Mesenchymal stem cell (in vitro differentiated cells and primary cell): ENCODE data around the gene GLI3.

Source experiments
- DNase-seq: peaks from one replicate; pipeline ENCODE4 v3.0.0-alpha.2; 2013
- H2AFZ ChIP-seq: one replicate; pipeline ENCODE4 v1.6.1; 2013; ENCODE audit warnings: low read depth, mild to moderate bottlenecking, control low read depth, inconsistent platforms, low read length, moderate library complexity
- H2AK5ac ChIP-seq: 2 replicates; pipeline ENCODE4 v1.6.1; 2013; ENCODE audit warnings: low read length, moderate library complexity, mild to moderate bottlenecking, inconsistent platforms; ENCODE audit not compliant: severe bottlenecking
- H2BK120ac ChIP-seq: one replicate; pipeline ENCODE4 v1.6.1; 2013; ENCODE audit warnings: low read depth, mild to moderate bottlenecking, inconsistent platforms, low read length, moderate library complexity
- H2BK12ac ChIP-seq, 2 experiments: one replicate each; pipeline ENCODE4 v1.6.1; 2013; ENCODE audit warnings: inconsistent platforms in 2 of 2, low read length in 2 of 2, mild to moderate bottlenecking in 2 of 2, moderate library complexity in 2 of 2, control low read depth in 1 of 2
- H2BK15ac ChIP-seq: one replicate; pipeline ENCODE4 v1.6.1; 2013; ENCODE audit warnings: mild to moderate bottlenecking, low read depth, inconsistent platforms; ENCODE audit not compliant: poor library complexity, severe bottlenecking
- H2BK5ac ChIP-seq: 2 replicates; pipeline ENCODE4 v1.6.1; 2013; ENCODE audit warnings: low read depth, mild to moderate bottlenecking, low read length, control low read depth, inconsistent platforms; ENCODE audit not compliant: poor library complexity, severe bottlenecking
- H3K14ac ChIP-seq, 2 experiments: one replicate each; pipeline ENCODE4 v1.6.1; 2013; ENCODE audit warnings: inconsistent platforms in 2 of 2, low read length in 2 of 2, control low read depth in 1 of 2, mild to moderate bottlenecking in 1 of 2, moderate library complexity in 1 of 2
- H3K18ac ChIP-seq, 2 experiments: one replicate each; pipeline ENCODE4 v1.6.1; 2013; ENCODE audit warnings: inconsistent platforms in 2 of 2, low read length in 2 of 2, control low read depth in 1 of 2, low read depth in 1 of 2, mild to moderate bottlenecking in 1 of 2
- H3K23ac ChIP-seq, 2 experiments: one replicate each; pipeline ENCODE4 v1.6.1; 2013; ENCODE audit warnings: inconsistent platforms in 2 of 2, low read length in 2 of 2, mild to moderate bottlenecking in 2 of 2, moderate library complexity in 2 of 2, control low read depth in 1 of 2
- H3K27ac ChIP-seq: 2 replicates; pipeline ENCODE4 v1.5.1; 2013; ENCODE audit warnings: mild to moderate bottlenecking, moderate library complexity, low read length, control low read depth, inconsistent platforms; ENCODE audit not compliant: poor library complexity, severe bottlenecking
- H3K27me3 ChIP-seq, 2 experiments: 2 replicates each; pipeline versions ENCODE4 v1.6.1 to v1.7.0; 2013; ENCODE audit warnings: low read length in 2 of 2, mild to moderate bottlenecking in 2 of 2, moderate library complexity in 2 of 2, control low read depth in 1 of 2, inconsistent platforms in 1 of 2; ENCODE audit not compliant: control insufficient read depth in 1 of 2, insufficient read depth in 1 of 2
- H3K36me3 ChIP-seq, 2 experiments: 2 replicates each; pipeline versions ENCODE4 v1.6.1 to v1.7.0; 2013; ENCODE audit warnings: low read length in 2 of 2, control low read depth in 1 of 2, inconsistent platforms in 1 of 2, low read depth in 1 of 2, mild to moderate bottlenecking in 1 of 2; ENCODE audit not compliant: insufficient read depth in 2 of 2, control insufficient read depth in 1 of 2
- H3K4ac ChIP-seq, 2 experiments: one replicate each; pipeline ENCODE4 v1.6.1; 2013; ENCODE audit warnings: inconsistent platforms in 2 of 2, low read length in 2 of 2, mild to moderate bottlenecking in 2 of 2, moderate library complexity in 2 of 2, control low read depth in 1 of 2, low read depth in 1 of 2
- H3K4me1 ChIP-seq: 2 replicates; pipeline ENCODE4 v1.6.1; 2013; ENCODE audit warnings: low read depth, low read length, control low read depth; ENCODE audit not compliant: control insufficient read depth, insufficient read depth
- H3K4me2 ChIP-seq: 2 replicates; pipeline ENCODE4 v1.6.1; 2013; ENCODE audit warnings: low read length, mild to moderate bottlenecking, inconsistent platforms; ENCODE audit not compliant: poor library complexity, severe bottlenecking
- H3K4me3 ChIP-seq, 2 experiments: 2 replicates each; pipeline versions ENCODE4 v1.5.1 to v1.7.0; 2013; ENCODE audit warnings: low read length in 2 of 2, mild to moderate bottlenecking in 2 of 2, control low read depth in 1 of 2, low read depth in 1 of 2; ENCODE audit not compliant: insufficient read depth in 1 of 2
- H3K79me1 ChIP-seq: replicated peaks from 2 replicates; pipeline ENCODE4 v1.6.1; 2013; ENCODE audit warnings: mild to moderate bottlenecking, control low read depth, low read length, inconsistent platforms; ENCODE audit not compliant: poor library complexity, severe bottlenecking
- H3K9ac ChIP-seq: 2 replicates; pipeline ENCODE4 v1.7.0; 2013; ENCODE audit warnings: mild to moderate bottlenecking, low read length, moderate library complexity
- H3K9me3 ChIP-seq: 2 replicates; pipeline ENCODE4 v1.7.0; 2013; ENCODE audit warnings: mild to moderate bottlenecking, low read length; ENCODE audit not compliant: control insufficient read depth
- H4K8ac ChIP-seq: one replicate; pipeline ENCODE4 v1.6.1; 2013; ENCODE audit warnings: inconsistent platforms, mild to moderate bottlenecking, low read length, moderate library complexity
- H4K91ac ChIP-seq: one replicate; pipeline ENCODE4 v1.6.1; 2013; ENCODE audit warnings: mild to moderate bottlenecking, low read length, inconsistent platforms
- WGBS: methylation state at CpG from one replicate; pipeline ENCODE4 v1.1.7; 2013; ENCODE audit warnings: mixed read lengths; 5-methylcytosine and 5-hydroxymethylcytosine counted together

GLI3 gene

GRCh38 chr7:42162560-42163325, 74.3 kb downstream of the GLI3 start:
- H3K9ac ChIP-seq: no peak overlapping the region
- no peak overlapping the region for H3K14ac ChIP-seq
- H4K91ac ChIP-seq: no peak overlapping the region
- H3K27me3 ChIP-seq: no peaks in the 10 kb centered on the region
- no peak overlapping the region for H2BK15ac ChIP-seq
- no peaks in the 10 kb centered on the region for H3K36me3 ChIP-seq
- H3K9me3 ChIP-seq: no peaks in the 10 kb centered on the region
- H3K27ac ChIP-seq: no peak overlapping the region
- peaks cover 6% of the 10 kb centered on the region for H3K4me1 ChIP-seq
- DNase-seq: no peak
- no peak overlapping the region for H2BK5ac ChIP-seq
- H2BK12ac ChIP-seq: no peak overlapping the region
- H4K8ac ChIP-seq: no peak overlapping the region
- no peak overlapping the region for H2AFZ ChIP-seq
- no peak overlapping the region for H3K18ac ChIP-seq
- H3K23ac ChIP-seq: no peak overlapping the region
- no peak overlapping the region for H2AK5ac ChIP-seq
- H2BK120ac ChIP-seq: no peak overlapping the region
- H3K4me3 ChIP-seq: no peak overlapping the region
- H3K4me2 ChIP-seq: no peak overlapping the region
- peaks cover 8% of the 10 kb centered on the region for H3K79me1 ChIP-seq
- no peak overlapping the region for H3K4ac ChIP-seq
- 96% methylated on average over 6 of the region's 7 CpGs for WGBS

- no peak overlapping the region for H3K4me2 ChIP-seq
- H3K27ac ChIP-seq: no peak overlapping the region
- H4K91ac ChIP-seq: no peak overlapping the region
Observed at GRCh38 chr7:42161719-42162118, 75.3 kb downstream of the GLI3 start.

GRCh38 chr7:42161110-42161509, 75.9 kb downstream of the GLI3 start:
- no peak overlapping the region for H3K14ac ChIP-seq
- no peak overlapping the region for H3K23ac ChIP-seq
- no peak overlapping the region for H4K8ac ChIP-seq
- H2AK5ac ChIP-seq: no peak overlapping the region
- no peak overlapping the region for H3K4me3 ChIP-seq
- no peak overlapping the region for H3K4ac ChIP-seq
- H3K4me1 ChIP-seq: peaks cover 4% of the 10 kb centered on the region
- no peak overlapping the region for H3K18ac ChIP-seq
- H2BK15ac ChIP-seq: no peak overlapping the region
- H3K9me3 ChIP-seq: no peaks in the 10 kb centered on the region
- H4K91ac ChIP-seq: no peak overlapping the region
- no peak overlapping the region for H3K4me2 ChIP-seq
- no peaks in the 10 kb centered on the region for H3K36me3 ChIP-seq
- H3K27me3 ChIP-seq: peaks cover 0 to 3% of the 10 kb centered on the region in 2 experiments
- H3K79me1 ChIP-seq: peaks cover 16% of the 10 kb centered on the region
- H2BK5ac ChIP-seq: no peak overlapping the region
- H3K27ac ChIP-seq: no peak overlapping the region
- no peak for DNase-seq
- no peak overlapping the region for H3K9ac ChIP-seq
- no peak overlapping the region for H2BK12ac ChIP-seq
- H2BK120ac ChIP-seq: no peak overlapping the region
- no peak overlapping the region for H2AFZ ChIP-seq
- WGBS: 100% methylated on average over 2 of the region's 2 CpGs

More at GRCh38 chr7:42161719-42162118, 75.3 kb downstream of the GLI3 start:
- Histone ChIP-seq H3K79me1 (peaks cover 14% of the 10 kb centered on the region), H3K14ac (no peak overlapping the region), H3K4me1 (peaks cover 3% of the 10 kb centered on the region), H3K27me3 (no peaks in the 10 kb centered on the region), H3K9ac (no peak overlapping the region), H2BK120ac (no peak overlapping the region), H2BK5ac (no peak overlapping the region), H2AFZ (no peak overlapping the region), H3K4ac (no peak overlapping the region), H2BK12ac (no peak overlapping the region), H3K36me3 (no peaks in the 10 kb centered on the region), H2BK15ac (no peak overlapping the region), H3K9me3 (no peaks in the 10 kb centered on the region), H4K8ac (no peak overlapping the region), H2AK5ac (no peak overlapping the region), H3K18ac (no peak overlapping the region), H3K23ac (no peak overlapping the region), H3K4me3 (no peak overlapping the region)
- peak; percentile 44 for DNase-seq
- WGBS: 68% methylated on average over 2 of the region's 2 CpGs

GRCh38 chr7:42159130-42159529, 77.9 kb downstream of the GLI3 start:
- Histone ChIP-seq H3K4me2 (no peak overlapping the region), H2AFZ (no peak overlapping the region), H3K9me3 (no peaks in the 10 kb centered on the region), H2AK5ac (no peak overlapping the region), H3K27me3 (peaks cover 0 to 3% of the 10 kb centered on the region in 2 experiments), H2BK120ac (no peak overlapping the region), H3K4ac (no peak overlapping the region), H3K23ac (no peak overlapping the region), H4K91ac (no peak overlapping the region), H3K9ac (no peak overlapping the region), H3K27ac (no peak overlapping the region), H3K4me3 (no peak overlapping the region), H3K36me3 (no peaks in the 10 kb centered on the region), H2BK15ac (no peak overlapping the region), H3K79me1 (peaks cover 20% of the 10 kb centered on the region), H4K8ac (no peak overlapping the region), H3K14ac (no peak overlapping the region), H2BK5ac (no peak overlapping the region), H3K4me1 (peaks cover 5% of the 10 kb centered on the region), H2BK12ac (no peak overlapping the region), H3K18ac (no peak overlapping the region)
- DNase-seq: no peak
- WGBS: 83% methylated on average over 3 of the region's 3 CpGs
